EH (cell line): ENCODE data around the gene GRID2.

Source experiments
- DNase-seq: peaks from one replicate; pipeline ENCODE4 v3.0.0-alpha.2; 2015; ENCODE audit warnings: low read depth

The GRID2 gene

DNA sequence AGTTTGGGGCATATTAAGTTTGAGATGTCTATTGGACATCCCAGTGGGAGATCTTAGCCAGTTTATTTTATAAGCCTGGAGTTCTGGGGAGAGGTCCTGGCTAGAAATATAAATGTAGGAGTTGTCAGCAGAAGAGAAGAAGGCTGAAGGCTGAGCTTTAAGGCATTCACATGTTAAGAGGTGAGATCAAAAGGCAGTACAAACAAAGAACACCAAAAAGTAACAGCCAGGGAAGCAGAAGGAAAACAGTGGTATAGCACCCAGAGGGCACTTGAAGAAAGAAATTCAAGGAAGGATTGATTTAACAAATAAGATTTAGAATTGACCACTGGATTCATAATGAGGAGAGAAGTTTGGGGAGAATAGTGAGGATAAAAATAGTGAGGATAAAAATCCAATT, 1383.5 kb downstream of the GRID2 start:
- DNase-seq: no peak

DNA sequence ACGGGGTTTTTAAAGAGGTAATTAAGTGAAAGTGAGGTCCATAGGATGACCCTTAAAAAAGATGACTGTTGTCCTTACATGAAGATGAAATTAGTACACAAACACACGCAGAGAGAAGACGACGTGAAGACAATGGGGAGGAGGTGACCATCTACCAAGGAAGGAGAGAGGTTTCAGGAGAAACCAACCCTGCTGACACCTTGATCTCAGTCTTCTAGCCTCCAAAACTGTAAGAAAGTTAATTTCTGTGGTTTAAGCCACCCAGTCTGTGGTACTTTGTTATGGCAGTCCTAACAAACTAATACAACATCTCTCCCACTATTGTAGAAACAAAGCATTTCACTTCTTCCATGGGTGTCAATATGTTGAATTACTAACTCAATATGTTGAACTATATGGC, 1385.2 kb downstream of the GRID2 start:
- DNase-seq: no peak

DNA sequence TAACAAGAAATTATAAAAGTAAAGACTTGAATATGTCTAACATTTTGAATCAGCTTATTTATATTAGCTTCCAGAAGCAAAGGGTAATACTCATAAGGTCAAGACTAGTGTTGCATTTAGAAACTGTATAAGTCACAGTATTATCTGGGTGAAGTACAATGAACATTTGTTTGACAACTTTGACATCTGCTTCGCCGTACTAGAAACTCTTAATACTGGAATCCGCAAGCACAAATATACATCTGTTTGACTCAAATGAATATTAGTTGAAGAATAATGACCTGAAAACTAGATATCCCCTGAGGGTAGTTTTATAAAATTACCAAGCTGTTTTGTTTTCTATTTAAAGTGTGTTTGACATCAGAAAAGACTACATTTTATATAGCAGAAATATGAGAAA, 1389.4 kb downstream of the GRID2 start:
- DNase-seq: no peak

DNA sequence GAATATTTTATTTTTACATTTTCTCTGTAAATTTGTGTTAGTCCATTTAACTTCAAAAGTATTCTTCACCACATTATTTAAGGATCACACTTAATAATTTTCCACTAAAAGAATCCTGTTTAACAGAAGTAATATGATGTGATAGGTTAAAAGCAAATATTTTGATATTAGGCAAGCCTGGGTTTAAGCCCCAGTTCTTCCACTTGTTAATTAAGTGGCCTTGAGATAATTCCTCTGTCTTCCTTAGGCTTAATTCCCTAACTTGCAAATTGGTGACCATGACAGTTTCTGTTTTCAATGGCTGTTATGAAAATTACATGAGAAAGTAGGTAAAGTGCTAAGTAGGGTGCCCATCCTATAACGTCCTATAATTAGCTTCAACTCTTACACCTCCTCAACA, 1394.9 kb downstream of the GRID2 start:
- DNase-seq: no peak

DNA sequence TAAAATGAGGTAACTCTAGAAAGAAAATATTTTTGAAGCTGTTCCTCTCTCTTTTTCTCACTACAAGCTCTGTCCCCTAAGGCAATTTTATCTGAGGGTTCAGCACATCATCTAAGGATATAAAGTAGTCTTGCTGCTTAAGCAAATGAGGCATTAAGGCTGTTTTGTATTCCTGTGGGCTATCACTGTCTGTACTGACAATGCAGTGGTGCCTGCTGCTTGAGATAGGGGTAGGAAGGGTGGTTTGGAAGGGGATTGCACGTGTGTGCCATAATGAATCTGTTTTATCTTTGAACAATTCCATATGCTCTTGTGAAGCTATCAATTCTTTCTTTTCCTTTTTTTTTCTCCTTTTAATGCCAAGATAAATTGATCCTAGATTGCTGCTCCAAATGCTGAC, 1396.8 kb downstream of the GRID2 start:
- DNase-seq: no peak

DNA sequence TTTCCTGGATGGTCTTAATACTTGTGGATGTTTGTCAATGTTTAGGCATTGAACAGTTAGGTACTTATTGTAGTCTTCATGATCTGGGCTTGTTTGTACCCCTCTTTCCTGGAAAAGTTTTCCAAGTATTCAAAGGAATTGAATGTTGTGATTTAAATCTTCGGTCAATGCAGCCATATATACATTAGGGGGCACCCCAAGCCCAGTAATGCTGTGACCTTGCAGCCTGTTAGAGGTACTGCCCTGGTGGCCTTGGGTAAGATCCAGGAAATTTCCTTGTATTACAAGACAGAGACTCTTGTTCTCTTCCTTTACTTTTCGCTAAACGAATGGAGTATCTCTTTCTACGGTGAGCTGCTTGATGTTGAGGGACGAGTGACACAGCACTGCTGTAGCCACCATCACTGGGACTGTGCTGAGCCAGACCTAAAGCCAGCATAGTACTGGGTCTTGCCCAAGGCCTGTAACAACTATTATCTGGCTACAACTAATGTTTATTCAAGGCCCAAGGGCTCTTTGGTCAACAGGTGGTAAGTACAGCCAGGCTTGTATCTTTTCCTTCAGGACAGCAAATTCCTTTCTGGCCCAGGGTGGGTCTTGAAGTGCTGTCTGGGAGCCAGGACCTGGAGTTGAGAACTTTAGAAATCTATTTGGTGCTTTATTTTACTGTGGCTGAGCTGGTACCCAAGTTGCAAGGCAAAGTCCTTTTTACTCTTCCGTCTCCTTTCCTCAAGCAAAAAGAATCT, 1406.5 kb downstream of the GRID2 start:
- DNase-seq: no peak

DNA sequence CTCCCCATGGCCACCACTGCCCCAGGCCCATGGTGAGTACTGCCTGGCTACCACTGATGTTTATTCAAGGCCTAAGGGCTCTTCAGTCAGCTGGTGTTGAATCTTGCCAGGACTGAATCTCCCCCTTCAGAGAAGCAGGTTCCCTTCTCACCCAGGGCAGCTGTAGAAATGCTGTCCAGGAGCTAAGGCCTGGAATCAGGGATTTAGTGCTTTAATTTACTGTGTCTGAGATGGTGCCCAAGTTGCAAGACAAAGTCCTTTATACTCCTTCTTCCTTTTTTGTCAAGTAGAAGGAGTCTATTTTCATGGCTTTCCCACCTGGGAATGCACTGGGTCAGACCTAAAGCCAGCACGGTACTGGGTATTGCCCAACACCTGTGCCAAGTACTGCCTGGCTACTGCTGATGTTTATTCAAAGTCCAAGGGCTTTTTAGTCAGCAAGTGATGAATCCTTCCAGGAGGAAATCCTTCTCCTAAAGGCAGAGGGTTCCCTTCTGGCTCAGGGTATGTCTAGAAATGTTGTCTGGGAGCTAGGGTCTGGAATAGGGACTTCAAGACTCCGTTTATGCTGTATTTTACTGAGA, 1407.2 kb downstream of the GRID2 start:
- DNase-seq: no peak

DNA sequence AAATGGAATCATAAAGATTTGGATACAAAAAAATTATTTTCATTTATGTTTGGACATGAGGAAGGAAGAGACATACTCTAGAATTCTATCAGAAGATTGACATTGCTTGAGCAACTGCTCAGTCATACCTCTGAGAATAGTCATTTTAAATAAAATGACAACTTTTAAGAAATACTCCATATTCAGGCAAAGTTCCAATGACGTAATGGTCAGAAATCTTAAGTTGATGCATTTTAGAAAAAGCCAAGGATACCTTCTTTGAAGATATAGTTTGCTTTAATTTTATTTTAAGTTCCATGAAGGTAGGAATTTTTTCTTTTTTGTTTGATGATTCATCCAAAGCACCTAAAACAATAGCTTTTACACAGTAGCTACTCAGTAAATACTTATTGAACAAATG, 1414.5 kb downstream of the GRID2 start:
- no peak for DNase-seq

DNA sequence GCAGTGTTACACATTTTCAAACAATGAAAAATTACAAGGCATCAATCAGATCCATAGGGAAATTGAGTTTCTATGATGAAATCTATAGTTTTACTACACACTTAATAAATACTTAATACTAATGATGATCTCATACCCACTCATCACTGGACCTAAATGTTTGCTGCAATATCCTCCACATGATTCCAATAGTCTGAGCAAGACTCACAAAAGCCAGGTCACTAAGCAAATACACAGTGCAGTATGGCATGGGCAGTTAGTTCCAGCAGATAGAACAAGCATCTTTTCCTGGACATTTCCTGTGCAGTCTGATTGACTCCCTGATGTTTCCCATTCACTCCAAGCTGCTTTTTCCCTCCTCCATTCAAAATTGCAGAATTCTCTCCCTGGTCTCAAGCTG, 1415.8 kb downstream of the GRID2 start:
- DNase-seq: no peak

DNA sequence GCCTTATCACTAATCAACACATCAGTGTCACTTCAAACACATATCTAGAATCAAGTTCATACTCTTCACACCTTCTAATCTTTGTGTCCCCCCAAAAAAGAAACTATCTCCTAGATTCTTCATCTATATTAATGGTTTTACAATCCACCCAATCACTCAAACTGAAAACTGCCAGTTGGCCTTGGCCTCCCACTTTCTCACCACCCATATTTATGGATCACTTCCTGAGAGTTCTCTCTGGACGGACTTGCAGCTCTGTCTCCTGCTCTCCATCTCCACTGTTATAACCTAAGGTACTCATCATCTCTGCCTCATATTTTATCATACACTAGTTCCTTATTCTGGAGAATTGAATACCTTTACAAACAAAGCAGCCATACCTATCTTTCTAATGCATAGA, 1418.7 kb downstream of the GRID2 start:
- no peak for DNase-seq

DNA sequence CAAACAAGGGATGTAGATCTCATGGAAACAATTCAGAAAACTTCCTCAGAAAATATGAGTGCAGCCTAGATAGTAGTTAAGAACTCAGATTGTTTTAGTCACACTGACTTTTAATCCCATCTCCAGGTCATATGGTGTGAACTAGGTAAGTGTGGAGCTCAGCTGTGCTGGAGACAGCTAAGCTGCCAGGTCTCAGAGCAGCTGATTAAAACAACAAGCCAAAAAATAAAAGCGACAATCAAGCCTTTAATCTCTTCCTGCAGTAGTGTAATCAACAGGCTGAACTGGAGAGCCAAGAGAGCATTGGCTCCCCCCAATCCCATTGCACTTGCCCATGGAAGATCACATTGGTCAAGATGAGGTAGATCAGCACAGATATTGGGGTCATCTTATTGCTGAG, 1426.5 kb downstream of the GRID2 start:
- DNase-seq: no peak

DNA sequence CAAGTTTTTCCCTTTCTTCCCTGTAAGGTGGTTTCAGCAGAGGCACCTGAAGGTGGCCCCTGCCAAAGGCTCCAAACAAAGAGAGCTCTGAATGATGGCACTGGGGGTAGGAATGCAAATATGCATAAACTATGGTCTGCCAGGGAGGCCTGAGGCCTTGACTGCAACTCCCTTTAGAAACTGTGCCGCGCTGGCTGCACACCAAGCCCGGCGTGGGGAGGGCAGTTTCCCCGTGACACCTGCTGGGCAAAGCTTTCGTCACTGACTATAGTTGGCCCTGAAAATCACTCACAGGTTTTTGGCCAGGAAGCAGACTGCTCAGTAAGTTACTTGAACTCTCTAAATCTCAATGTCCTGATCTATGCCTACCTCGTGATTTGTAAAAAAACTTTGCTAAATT, 1427.0 kb downstream of the GRID2 start:
- no peak for DNase-seq

DNA sequence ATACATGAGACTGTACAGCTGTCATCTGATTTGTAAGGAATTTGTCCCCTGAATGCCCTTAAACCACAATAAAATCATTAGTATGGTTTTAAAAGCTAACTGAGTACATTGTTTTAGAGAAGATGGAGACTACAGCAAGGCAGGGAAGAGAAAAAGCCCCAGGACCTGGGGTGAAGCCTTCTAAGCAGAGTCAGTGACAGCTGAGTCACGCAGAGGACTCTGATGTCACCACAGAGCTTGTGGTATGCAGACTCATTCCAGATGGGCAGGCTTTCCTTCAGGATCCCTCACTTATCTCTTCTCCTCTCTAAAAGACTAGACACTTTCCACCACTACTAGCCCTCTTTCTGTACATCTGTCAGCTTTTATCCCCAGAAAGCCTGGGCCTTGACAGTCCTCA, 1427.7 kb downstream of the GRID2 start:
- DNase-seq: peak; percentile 12

DNA sequence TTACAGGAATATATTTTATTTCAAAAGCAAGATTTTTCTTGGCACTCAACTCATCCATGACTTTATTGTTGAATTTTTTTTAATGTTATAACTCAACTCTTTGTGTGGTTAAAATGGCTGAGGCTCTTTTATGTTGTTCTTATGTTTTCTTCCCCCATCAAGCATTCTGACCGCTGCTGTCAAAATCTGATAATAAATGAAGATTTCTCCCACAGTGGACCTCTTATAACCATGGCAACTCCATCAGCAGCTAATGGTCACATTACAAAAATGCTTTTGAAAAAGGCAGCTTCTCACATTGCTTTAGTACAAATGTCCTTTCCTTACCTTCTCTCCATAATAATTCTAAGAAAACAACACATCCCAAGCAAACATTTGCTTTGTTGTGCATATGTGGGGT, 1428.7 kb downstream of the GRID2 start:
- no peak for DNase-seq

DNA sequence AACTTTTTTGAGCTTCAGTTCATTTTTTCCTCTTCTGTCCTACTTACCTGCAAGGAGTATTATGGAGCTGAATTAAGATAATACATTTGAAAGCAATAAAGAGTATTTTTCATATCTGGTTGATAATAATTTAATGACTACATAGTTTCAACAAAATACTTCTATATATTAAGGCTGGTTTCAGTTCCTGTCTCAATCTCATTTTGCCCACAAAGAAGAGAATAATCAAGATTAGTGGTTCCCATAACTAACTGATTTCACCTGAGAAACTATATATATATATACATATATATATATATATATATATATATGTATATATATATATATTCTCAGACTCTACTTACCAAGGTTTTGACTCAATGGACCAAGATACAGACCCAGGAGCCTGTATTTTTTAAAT, 1437.1 kb downstream of the GRID2 start:
- no peak for DNase-seq

DNA sequence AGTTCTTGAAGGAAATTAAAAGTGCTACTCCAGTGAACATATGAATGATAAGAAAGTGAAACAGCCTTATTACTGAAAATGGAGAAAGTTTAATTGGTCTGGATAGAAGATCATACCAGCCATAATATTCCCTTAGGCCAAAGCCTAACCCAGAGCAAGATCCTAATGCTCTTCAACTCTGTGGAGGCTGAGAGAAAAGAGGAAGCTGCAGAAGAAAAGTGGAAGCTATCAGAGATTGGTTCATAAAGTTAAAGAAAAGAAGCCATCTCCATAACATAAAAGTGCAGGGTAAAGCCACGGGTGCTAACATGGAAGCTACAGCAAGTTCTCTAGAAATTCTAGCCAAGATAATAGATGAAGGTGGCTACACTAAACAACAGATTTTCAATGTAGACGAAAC, 1439.3 kb downstream of the GRID2 start:
- DNase-seq: no peak

DNA sequence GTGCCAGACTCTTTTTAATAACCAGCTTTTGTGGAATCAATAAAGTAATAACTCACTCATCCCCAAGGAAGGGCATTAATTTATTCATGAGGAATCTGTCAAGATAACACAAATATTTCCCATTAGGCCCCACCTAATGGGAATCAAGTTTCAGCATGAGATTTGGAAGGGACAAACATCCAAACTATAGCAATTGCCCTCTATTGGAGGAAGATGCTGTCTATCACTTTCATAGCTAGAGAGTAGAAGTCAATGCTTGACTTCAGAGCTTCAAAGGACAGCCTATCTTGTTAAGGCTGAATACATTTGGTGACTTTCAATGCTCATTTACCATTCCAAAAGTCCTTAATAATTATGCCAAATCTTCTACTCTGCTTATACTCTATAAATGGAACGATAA, 1439.9 kb downstream of the GRID2 start:
- no peak for DNase-seq

DNA sequence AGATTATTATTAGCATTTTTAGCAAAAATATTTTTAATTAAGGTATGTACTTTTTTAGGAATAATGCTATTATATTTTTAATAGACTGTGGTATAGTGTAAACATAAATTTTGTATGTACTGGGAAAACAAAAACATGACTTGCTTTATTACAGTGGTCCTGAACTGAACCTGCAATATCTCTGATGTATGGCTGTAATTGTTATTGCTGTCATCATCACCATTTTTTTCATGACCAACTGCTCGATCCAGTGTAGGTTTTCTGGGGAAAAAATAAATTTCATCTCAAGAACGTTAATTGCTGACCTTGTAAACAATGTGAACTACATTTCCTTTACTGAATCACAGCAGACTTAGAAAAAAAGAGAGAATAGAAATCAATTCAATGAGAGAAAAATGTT, 1441.2 kb downstream of the GRID2 start:
- no peak for DNase-seq

DNA sequence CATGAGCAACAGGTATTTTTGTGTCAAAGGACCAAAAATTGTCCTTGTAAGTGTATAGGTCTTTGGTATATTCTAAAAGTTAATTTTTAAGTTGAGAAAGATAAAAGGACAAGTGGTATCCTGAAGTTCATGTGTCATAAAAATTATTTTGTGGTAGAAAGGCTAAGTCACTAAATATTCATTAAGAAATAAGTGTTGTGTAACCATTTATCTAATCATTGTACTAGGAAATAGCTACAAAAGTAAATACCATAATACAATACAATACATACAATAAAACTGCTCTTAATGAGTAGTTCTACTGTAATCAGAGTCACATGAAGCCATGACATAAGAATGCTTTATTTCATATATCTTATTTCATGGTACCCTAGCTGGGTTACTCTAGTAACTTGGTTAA, 1442.3 kb downstream of the GRID2 start:
- DNase-seq: no peak

DNA sequence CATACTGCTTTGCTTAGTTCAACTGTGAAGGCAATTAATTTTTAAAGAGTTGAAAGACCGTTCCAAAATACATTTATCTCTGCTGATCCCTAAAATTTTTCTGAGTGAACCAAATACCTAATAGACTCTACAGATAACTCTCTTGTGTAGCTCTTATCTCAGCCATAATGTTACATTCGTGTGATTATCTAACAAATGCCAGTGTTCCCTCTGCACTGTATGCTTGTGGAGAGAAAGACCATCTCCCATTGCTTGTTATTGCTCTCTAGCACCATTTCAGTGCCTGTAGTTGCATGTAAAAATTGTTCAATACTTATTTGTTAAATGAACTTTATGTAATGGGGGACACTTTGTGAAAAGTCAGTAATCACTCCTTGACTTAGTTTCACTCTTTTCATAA, 1443.5 kb downstream of the GRID2 start:
- no peak for DNase-seq

DNA sequence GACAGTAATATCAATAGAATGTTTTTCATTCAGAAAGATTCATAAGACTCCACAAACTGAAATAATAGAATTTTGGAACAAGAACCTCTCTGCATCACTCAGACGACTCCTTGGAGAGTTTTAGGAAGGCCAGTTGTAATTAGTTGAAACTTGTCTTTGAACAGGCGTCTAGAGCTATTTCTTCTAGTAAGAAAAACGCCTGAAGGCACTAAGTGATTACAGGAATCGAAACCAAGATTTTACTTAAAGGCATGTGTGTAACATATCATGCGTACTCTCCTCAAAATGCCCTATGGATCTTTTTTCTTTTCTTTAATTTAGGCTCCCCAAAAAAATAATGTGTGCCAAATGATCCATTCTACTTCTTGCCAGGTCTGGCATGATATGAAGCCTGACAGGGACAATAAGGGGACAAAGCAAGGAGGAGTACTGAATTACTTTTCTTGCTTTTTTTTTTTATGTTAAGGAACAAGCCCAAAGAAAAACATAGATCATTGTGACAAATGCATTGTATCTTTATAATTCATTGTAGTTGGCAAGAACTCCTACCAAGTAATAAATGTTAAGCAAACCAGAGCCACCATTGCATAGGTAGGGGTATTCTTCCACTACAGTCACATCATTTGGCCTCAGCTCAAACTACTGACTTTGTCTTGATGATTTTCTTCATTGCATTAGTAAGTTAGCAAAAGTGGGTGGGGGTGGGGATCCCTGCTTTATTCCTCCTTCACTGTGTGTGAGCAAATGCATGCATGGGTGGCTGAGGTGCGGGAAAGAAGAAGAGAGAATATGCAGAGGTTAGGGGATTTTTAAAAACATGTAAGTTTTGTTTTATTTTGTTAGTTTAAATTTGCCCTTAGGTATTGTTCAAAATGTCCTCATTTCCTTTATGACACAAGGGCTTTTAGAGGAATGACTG, 1444.9 kb downstream of the GRID2 start:
- DNase-seq: no peak

DNA sequence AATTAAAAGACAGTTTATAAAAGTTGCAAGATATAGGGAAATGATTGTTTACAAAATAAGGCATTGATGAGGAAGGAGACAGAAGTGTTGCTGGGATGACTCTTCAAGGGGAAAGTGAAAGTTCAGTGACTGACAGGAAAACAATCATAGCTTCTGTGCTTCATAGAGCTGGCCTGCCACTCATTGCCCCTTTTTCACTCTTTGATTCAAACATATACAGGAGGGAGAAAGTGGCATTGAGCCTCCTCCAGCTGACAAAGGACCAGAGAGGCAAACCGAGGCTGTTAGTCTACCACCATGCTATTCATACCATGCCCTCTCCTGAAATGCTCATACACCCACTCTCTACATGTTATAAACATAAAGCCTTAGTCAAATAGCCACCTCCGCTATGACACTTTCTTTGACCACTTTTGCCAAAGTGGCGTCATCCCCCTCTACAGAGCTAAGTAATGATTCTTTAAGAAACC, 1445.6 kb downstream of the GRID2 start:
- DNase-seq: no peak

DNA sequence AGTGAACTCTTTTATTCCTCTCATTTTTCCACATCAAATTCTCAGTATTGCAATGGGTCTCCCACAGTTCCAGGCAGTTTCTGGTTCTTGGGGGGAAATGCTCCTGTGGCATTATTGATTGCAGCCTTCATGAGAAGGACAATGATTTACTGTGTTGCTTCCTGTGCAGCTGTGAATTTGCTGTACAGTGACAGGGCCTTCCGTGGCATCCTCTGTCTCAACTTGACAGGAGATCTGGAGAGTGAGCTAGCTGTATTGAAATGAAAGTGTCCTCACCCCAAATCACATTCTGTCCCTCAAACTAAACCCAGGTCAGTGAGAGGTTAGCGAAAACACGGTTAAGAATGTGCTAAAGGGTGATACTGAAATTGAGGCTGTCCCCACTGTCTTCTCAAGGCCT, 1447.6 kb downstream of the GRID2 start:
- DNase-seq: no peak
